ENCODE results near the gene FTH1. TPM values are rescaled to one million over a fixed set of nuclear protein-coding genes. Genes with fewer than 3 reads are reported as not detected.

The FTH1 gene
- total RNA-seq, 1 experiment from 2014 or later = 1,937 TPM

DNA sequence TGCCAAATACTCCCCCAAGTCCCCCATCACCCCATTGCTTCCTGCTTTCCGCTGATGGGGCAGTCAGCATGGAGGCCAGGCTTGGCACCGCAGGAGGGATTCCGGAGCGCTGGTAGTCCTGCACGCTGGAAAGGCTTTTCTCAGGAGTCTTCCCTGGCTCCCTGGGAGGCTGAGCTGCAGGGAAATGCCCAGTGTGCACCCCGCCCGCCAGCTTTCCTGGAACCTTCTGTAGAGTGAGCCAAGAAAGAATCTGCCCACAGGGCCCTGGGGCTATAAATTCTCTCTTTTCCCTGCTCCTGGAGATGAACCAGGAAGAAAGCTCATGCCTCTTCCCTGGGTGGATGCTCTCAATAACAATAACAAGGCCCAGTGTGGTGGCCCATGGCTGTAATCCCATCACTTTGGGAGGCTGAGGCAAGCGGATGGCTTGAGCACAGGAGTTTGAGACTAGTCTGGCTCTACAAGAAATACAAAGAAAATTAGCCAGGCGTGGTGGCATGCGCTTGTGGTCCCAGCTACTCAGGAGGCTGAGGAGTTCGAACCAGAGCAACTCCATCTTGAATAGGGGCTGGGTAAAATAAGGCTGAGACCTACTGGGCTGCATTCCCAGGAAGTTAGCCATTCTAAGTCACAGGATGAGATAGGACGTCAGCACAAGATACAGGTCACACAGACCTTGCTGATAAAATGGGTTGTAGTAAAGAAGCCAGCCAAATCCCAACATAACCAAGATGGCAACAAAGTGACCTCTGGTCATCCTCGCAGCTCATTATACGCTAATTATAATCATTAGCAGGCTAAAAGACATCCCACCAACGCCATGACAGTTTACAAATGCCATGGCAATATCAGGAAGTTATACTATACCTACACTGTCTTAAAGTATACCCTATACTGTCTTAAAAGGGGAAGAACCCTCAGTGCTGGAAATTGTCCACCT, 46.4 kb upstream of the FTH1 start:
- H3K4me2 ChIP-seq (ENCODE audit: low read length) = peak overlapping the region; percentile 69
- DNase-seq (peak; percentile 85), ATAC-seq (peak; percentile 53)
- TF ChIP-seq, protein P1, sequence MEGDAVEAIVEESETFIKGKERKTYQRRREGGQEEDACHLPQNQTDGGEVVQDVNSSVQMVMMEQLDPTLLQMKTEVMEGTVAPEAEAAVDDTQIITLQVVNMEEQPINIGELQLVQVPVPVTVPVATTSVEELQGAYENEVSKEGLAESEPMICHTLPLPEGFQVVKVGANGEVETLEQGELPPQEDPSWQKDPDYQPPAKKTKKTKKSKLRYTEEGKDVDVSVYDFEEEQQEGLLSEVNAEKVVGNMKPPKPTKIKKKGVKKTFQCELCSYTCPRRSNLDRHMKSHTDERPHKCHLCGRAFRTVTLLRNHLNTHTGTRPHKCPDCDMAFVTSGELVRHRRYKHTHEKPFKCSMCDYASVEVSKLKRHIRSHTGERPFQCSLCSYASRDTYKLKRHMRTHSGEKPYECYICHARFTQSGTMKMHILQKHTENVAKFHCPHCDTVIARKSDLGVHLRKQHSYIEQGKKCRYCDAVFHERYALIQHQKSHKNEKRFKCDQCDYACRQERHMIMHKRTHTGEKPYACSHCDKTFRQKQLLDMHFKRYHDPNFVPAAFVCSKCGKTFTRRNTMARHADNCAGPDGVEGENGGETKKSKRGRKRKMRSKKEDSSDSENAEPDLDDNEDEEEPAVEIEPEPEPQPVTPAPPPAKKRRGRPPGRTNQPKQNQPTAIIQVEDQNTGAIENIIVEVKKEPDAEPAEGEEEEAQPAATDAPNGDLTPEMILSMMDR (conservative IDR thresholded peaks at IDR 0.05; ENCODE audit: low read depth, low read length) = no peak
- no peak for TF ChIP-seq EZH2 (IDR thresholded peaks at IDR 0.05; ENCODE audit: low read length, unreplicated experiment)
- TF ChIP-seq EZH2phosphoT487 (IDR thresholded peaks at IDR 0.05; ENCODE audit: borderline replicate concordance, low read length) = no peak
- no peaks in the 10 kb centered on the region for H3K36me3 ChIP-seq (ENCODE audit: low read depth, low read length)
- POLR2A ChIA-PET (ENCODE audit: unreplicated experiment) = interaction anchor here (0.6 to 1.6 kb wide), 2 partner anchors 45 to 397 kb away, joined by 3 to 4 read pairs; no protein-coding TSS in a partner anchor
- H3K4me1 ChIP-seq (ENCODE audit: insufficient read depth, low read length) = peaks cover 28% of the 10 kb centered on the region
- H4K20me1 ChIP-seq (ENCODE audit: low read length) = no peaks in the 10 kb centered on the region
- CTCF ChIA-PET = no interaction called here
- H3K9me2 ChIP-seq (replicated peaks; ENCODE audit: low read length) = no peaks in the 10 kb centered on the region
- H2AFZ ChIP-seq (ENCODE audit: low read length) = 0 out of 2 replicates have a peak overlapping the region, but pooled peaks have one; percentile 14
- no peaks in the 10 kb centered on the region for H3K79me2 ChIP-seq (ENCODE audit: low read length)
- peak overlapping the region; percentile 59 for H3K9ac ChIP-seq (ENCODE audit: low read length)
- no peaks in the 10 kb centered on the region for H3K9me3 ChIP-seq (ENCODE audit: low read length)
- peak overlapping the region; percentile 31 for H3K4me3 ChIP-seq (ENCODE audit: low read length)
- H3K27ac ChIP-seq (ENCODE audit: low read length) = peak overlapping the region; percentile 94
- H3F3A ChIP-seq (ENCODE audit: low read length, unreplicated experiment) = peaks cover 3% of the 10 kb centered on the region
- BruUV-seq (replicated peaks) = no TSS peak
- no peaks in the 10 kb centered on the region for H3K27me3 ChIP-seq (ENCODE audit: low read length)
- intact Hi-C loops (cut with micrococcal nuclease) = loop anchor here (2.0 kb wide), 2 partner anchors 31 to 41 kb away; no protein-coding TSS in a partner anchor

DNA sequence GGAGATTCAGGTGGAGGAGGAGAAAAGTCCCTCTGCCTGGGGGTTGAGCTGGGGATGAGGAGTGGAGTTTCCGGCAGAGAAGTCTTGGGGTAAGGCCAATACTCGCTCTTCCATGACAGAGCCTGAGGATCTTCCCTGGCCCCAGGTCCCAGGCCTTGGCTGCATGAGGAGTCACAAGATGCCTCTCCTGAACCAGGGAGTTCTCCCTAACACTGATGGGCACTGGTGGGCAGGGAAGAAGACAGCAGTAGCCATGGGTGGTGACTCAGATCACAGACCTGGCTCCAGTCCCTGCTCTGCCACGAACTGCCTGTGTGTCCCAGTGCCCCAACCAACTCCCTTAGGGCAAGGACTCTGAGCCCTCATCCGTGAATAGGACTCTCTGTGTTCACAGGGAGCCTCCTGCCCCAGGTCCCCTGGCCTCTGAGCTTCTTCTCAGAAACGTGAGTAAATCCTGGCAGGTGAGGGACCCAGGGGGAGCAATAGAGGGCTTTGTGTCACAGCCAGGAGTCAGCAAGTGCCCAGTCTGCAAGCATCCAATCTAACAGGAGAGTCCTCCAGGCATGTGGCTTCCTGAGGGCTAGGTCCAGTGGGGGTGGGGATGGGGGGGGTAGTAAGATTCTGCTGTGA, 45.5 kb upstream of the FTH1 start:
- DNase-seq (peak; percentile 91), ATAC-seq (peak; percentile 86)
- TF ChIP-seq EZH2 (IDR thresholded peaks at IDR 0.05; ENCODE audit: low read length, unreplicated experiment) (no peak), EZH2phosphoT487 (IDR thresholded peaks at IDR 0.05; ENCODE audit: borderline replicate concordance, low read length) (no peak)
- TF ChIP-seq, protein P1 (conservative IDR thresholded peaks at IDR 0.05; ENCODE audit: low read depth, low read length) = no peak
- Histone ChIP-seq H3K4me2 (ENCODE audit: low read length) (peak overlapping the region; percentile 69), H3K79me2 (ENCODE audit: low read length) (no peaks in the 10 kb centered on the region), H3K9me3 (ENCODE audit: low read length) (no peaks in the 10 kb centered on the region), H3K4me3 (ENCODE audit: low read length) (peak overlapping the region; percentile 31), H3K9me2 (replicated peaks; ENCODE audit: low read length) (no peaks in the 10 kb centered on the region), H3K4me1 (ENCODE audit: insufficient read depth, low read length) (peaks cover 28% of the 10 kb centered on the region), H3K27ac (ENCODE audit: low read length) (peak overlapping the region; percentile 94), H2AFZ (ENCODE audit: low read length) (no peak overlapping the region), H3K27me3 (ENCODE audit: low read length) (no peaks in the 10 kb centered on the region), H3F3A (ENCODE audit: low read length, unreplicated experiment) (peaks cover 3% of the 10 kb centered on the region), H4K20me1 (ENCODE audit: low read length) (no peaks in the 10 kb centered on the region), H3K9ac (ENCODE audit: low read length) (peak overlapping the region; percentile 59), H3K36me3 (ENCODE audit: low read depth, low read length) (no peaks in the 10 kb centered on the region)
- ChIA-PET POLR2A (ENCODE audit: unreplicated experiment) (interaction anchor here (1.2 to 1.6 kb wide), 3 partner anchors 40 to 45 kb away, joined by 3 to 11 read pairs (median 4); partner anchors contain the start of gene FTH1), CTCF (no interaction called here)
- intact Hi-C loops (cut with micrococcal nuclease) = loop anchor here (2.0 kb wide), 2 partner anchors 32 to 40 kb away; no protein-coding TSS in a partner anchor
- TSS peak; percentile 87 for BruUV-seq (replicated peaks)
